Skeletal muscle satellite cell (primary cell): ENCODE results near the gene PSME2.

Experiments used
- H3K27me3 ChIP-seq: 2 replicates; pipeline ENCODE4 v1.7.0; 2013; ENCODE audit warnings: low read length; ENCODE audit not compliant: control insufficient read depth, insufficient read depth
- H3K36me3 ChIP-seq: 2 replicates; pipeline ENCODE4 v1.7.0; 2013; ENCODE audit warnings: mild to moderate bottlenecking, control low read depth, low read length; ENCODE audit not compliant: insufficient read depth
- H3K4me1 ChIP-seq: 2 replicates; pipeline ENCODE4 v1.7.0; 2013; ENCODE audit warnings: low read length; ENCODE audit not compliant: control insufficient read depth, insufficient read depth
- H3K4me2 ChIP-seq: 2 replicates; pipeline ENCODE4 v1.7.0; 2013; ENCODE audit warnings: mild to moderate bottlenecking, low read length
- H3K4me3 ChIP-seq: 2 replicates; pipeline ENCODE4 v1.7.0; 2013; ENCODE audit warnings: low read length
- H3K9ac ChIP-seq: 2 replicates; pipeline ENCODE4 v1.7.0; 2013; ENCODE audit warnings: mild to moderate bottlenecking, low read depth, low read length, moderate library complexity
- H3K9me3 ChIP-seq: replicated peaks from 2 replicates; pipeline ENCODE4 v1.7.0; 2013; ENCODE audit warnings: mild to moderate bottlenecking, control low read depth, low read length

The PSME2 gene

GRCh38 chr14:24186831-24187538 is 40.6 kb upstream of the PSME2 start:
- peak overlapping the region; percentile 96 for H3K4me2 ChIP-seq
- H3K9ac ChIP-seq: peak overlapping the region; percentile 84
- H3K36me3 ChIP-seq: peaks cover 52% of the 10 kb centered on the region
- peaks cover 15% of the 10 kb centered on the region for H3K4me1 ChIP-seq
- peak overlapping the region; percentile 82 for H3K4me3 ChIP-seq
- H3K9me3 ChIP-seq: no peaks in the 10 kb centered on the region
- H3K27me3 ChIP-seq: no peaks in the 10 kb centered on the region

- H3K9ac ChIP-seq: no peak overlapping the region
- H3K9me3 ChIP-seq: no peaks in the 10 kb centered on the region
- H3K36me3 ChIP-seq: peaks cover 61% of the 10 kb centered on the region
- no peaks in the 10 kb centered on the region for H3K27me3 ChIP-seq
- no peak overlapping the region for H3K4me2 ChIP-seq
- H3K4me3 ChIP-seq: no peak overlapping the region
- peaks cover 15% of the 10 kb centered on the region for H3K4me1 ChIP-seq
Measured at GRCh38 chr14:24185741-24186140, 39.3 kb upstream of the PSME2 start.

- H3K4me1 ChIP-seq: peaks cover 22% of the 10 kb centered on the region
- H3K4me2 ChIP-seq: no peak overlapping the region
- no peaks in the 10 kb centered on the region for H3K9me3 ChIP-seq
- peaks cover 64% of the 10 kb centered on the region for H3K36me3 ChIP-seq
- H3K9ac ChIP-seq: no peak overlapping the region
- no peak overlapping the region for H3K4me3 ChIP-seq
- H3K27me3 ChIP-seq: no peaks in the 10 kb centered on the region
Measured at GRCh38 chr14:24185026-24185425, 38.6 kb upstream of the PSME2 start.

GRCh38 chr14:24184104-24184970 is 37.9 kb upstream of the PSME2 start:
- Histone ChIP-seq H3K4me1 (peaks cover 29% of the 10 kb centered on the region), H3K4me2 (no peak overlapping the region), H3K9ac (no peak overlapping the region), H3K9me3 (no peaks in the 10 kb centered on the region), H3K4me3 (no peak overlapping the region), H3K27me3 (no peaks in the 10 kb centered on the region), H3K36me3 (peaks cover 68% of the 10 kb centered on the region)

DNA sequence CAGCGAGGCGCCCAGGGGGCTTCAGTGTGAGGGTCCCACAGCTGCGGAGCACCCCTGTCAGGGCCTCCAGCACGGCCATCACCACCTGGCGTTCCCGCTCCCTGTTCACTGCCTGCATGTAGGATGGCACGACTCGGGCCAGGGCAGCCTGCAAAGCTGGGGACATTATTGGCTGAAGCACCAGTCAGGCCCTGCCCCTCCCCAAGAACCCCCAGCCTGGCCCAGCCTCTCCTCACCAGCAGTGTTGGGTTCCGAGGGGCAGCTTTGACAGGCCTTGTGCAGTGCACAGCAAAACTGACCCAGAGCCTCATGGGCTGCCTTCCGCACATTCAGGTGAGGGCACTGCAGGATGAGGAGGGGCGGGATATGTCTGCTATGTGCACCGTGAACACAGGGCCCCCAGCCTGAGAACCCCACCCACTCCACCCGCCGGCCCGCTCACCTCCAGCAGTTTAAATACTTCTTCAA is 36.6 kb upstream of the PSME2 start:
- no peaks in the 10 kb centered on the region for H3K27me3 ChIP-seq
- H3K4me3 ChIP-seq: no peak overlapping the region
- no peak overlapping the region for H3K9ac ChIP-seq
- peaks cover 22% of the 10 kb centered on the region for H3K4me1 ChIP-seq
- peaks cover 81% of the 10 kb centered on the region for H3K36me3 ChIP-seq
- no peaks in the 10 kb centered on the region for H3K9me3 ChIP-seq
- no peak overlapping the region for H3K4me2 ChIP-seq

DNA sequence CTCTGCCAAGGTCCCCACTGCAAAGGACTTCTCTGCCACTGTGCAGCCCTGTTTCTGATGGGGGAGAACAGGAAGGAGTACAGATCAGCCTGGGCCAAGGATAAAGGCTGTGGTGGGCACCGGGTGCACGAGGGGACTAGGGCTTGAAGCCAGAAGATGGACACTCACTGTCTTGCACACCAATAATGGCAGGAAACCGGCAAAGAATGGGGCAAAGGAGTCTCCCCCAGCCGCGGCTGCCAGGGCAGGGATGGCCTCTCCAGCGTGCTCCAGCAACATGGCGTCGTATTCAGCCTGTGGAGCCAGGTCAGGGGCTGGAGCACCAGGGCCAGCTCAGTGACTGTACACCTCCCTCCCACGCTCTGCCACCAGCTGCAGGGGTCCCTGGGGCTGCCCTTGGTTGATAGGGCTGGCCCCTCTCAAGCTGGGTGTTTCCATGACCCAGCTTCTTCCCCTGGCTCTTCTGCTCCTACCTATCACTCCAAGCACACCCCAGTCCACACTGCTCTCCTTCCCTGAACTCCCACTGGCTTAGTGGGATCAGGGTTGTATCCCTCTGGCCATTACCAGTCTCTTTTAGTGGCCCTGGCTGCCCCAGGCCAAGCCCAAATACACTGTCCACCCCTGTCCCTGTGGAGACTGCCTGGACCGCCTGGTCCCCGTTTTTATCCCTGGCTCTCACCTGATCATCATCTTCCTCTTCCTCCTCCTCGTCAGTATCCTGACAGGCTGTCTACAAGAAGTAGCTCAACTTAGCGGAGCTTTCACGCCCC is 35.9 kb upstream of the PSME2 start:
- H3K9ac ChIP-seq: no peak overlapping the region
- H3K4me1 ChIP-seq: peaks cover 14% of the 10 kb centered on the region
- peaks cover 86% of the 10 kb centered on the region for H3K36me3 ChIP-seq
- H3K4me2 ChIP-seq: no peak overlapping the region
- no peak overlapping the region for H3K4me3 ChIP-seq
- H3K27me3 ChIP-seq: no peaks in the 10 kb centered on the region
- H3K9me3 ChIP-seq: no peaks in the 10 kb centered on the region

- Histone ChIP-seq H3K4me1 (peaks cover 14% of the 10 kb centered on the region), H3K4me3 (no peak overlapping the region), H3K9me3 (no peaks in the 10 kb centered on the region), H3K4me2 (no peak overlapping the region), H3K27me3 (no peaks in the 10 kb centered on the region), H3K36me3 (peaks cover 80% of the 10 kb centered on the region), H3K9ac (no peak overlapping the region)
Measured at GRCh38 chr14:24181371-24182077, 35.1 kb upstream of the PSME2 start.

- Histone ChIP-seq H3K4me2 (no peak overlapping the region), H3K4me1 (peaks cover 14% of the 10 kb centered on the region), H3K9ac (peak overlapping the region; percentile 44), H3K4me3 (no peak overlapping the region), H3K36me3 (peaks cover 66% of the 10 kb centered on the region), H3K9me3 (no peaks in the 10 kb centered on the region), H3K27me3 (no peaks in the 10 kb centered on the region)
Measured at GRCh38 chr14:24179961-24180796, 33.8 kb upstream of the PSME2 start.

DNA sequence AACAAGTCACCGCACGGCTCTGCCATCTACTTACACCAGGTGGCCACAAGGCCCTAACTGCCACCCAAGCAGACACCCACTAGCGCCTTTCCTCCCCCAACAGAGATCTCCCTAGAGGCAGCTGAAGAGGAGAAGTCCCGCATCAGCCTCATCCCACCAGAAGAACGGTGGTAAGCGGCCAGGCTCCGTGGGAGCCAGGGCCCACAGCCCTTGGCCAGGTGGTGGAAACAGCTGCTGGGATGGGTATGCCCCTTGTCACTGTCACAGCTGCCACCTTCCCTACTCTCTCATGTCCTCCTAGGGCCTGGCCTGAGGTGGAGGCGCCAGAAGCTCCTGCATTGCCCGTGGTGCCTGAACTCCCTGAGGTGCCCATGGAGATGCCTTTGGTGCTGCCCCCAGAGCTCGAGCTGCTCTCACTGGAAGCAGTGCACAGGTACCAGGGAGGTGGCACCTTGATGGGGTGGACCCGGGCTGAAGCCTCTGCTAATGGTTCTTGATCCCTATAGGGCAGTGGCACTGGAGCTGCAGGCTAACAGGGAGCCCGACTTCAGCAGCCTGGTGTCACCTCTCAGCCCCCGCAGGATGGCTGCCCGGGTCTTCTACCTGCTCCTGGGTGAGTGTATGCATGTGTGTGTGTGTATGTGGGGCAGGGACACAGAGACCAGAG is 33.0 kb upstream of the PSME2 start:
- peaks cover 14% of the 10 kb centered on the region for H3K4me1 ChIP-seq
- H3K27me3 ChIP-seq: no peaks in the 10 kb centered on the region
- peak overlapping the region; percentile 44 for H3K9ac ChIP-seq
- no peak overlapping the region for H3K4me2 ChIP-seq
- no peak overlapping the region for H3K4me3 ChIP-seq
- H3K36me3 ChIP-seq: peaks cover 62% of the 10 kb centered on the region
- H3K9me3 ChIP-seq: no peaks in the 10 kb centered on the region
